RPMI8226 (cell line): Measurements from ENCODE around the gene ZC3H12A.

Experiments used
- DNase-seq: peaks from one replicate; pipeline ENCODE4 v3.0.0-alpha.2; 2015

Gene ZC3H12A

DNA sequence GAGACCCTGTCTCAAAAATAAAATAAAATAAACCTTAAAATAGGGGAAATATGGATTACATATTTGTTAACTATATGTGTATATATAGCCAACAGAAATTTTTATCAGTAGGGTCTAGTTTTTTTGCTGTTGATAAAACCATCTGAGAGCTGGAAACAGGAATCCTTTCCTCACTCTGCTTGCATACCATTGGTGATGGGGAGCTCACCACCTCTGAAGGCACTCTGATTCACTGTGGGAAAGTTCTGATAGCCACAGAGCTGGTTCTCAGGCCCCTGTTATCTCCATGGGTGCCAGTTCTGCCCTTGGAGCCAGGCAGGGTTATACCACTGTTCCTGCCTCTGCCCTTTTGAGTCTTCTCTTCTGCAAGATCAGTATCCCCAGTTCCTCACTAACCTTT, 17.8 kb upstream of the ZC3H12A start:
- DNase-seq, result no peak

- DNase-seq, result no peak
These were observed 15.8 kb upstream of the ZC3H12A start for GRCh38 chr1:37458551-37458950.

- DNase-seq, result no peak
These were observed 12.5 kb upstream of the ZC3H12A start for GRCh38 chr1:37461698-37462436.

- no peak for DNase-seq
These were observed 9.9 kb upstream of the ZC3H12A start for GRCh38 chr1:37464443-37464842.

DNA sequence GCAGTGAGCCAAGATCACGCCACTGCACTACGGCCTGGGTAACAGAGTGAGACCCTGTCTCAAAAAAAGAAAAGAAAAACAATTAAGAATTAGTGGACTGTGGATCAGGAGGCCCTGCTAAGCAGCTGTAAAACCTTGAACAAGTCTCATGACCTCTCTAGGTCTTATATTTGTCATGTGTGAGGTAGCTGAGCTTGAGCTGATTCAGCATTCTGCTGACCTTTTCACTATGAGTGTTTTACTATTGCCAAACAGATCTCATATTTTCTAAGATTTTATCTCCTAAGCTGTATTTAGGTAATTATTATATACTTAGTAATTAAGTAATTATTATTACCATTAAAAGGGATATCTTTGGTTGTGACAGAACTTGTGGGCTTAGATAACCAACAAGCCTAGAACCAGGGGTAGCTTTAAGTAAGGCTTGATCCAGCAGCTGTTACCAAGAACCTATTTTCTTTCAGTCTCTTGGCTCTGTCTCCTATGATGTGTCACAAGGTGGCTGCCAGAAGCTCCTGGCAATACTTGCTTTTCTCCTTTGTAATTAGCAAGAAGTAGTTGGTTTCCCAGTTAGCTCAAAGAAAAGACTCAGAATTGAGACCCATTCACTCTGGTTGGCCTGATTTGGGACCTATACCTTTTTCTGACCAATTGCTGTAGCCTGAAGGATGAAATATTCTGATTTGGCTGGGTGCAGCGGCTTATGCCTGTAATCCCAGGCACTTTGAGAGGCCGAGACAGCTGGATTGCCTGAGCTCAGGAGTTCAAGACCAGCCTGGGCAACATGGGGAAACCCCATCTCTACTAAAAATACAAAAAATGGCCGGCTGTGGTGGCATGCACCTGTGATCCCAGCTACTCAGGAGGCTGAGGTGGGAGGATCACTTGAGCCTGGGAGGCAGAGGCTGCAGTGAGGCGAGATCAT, 8.5 kb upstream of the ZC3H12A start:
- DNase-seq, result no peak

GRCh38 chr1:37468037-37468436, 6.3 kb upstream of the ZC3H12A start:
- no peak for DNase-seq

DNA sequence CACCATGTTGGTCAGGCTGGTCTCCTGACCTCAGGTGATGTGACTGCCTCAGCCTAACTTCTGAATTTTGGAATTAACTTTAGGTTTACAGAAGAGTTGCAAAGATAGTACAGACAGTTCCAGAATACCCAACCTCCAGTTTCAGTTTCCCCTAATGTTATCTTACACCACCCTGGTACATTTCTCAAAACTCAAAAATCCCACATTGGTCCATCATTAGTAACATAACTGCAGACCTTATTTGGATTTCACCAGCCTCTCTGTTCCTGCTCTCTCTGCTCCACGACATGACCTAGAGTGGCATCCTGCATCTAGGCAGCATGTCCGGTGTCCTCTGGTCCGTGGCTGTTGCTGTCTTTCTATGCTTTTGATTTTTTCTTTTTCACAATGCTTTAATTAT, 5.0 kb upstream of the ZC3H12A start:
- no peak for DNase-seq

DNA sequence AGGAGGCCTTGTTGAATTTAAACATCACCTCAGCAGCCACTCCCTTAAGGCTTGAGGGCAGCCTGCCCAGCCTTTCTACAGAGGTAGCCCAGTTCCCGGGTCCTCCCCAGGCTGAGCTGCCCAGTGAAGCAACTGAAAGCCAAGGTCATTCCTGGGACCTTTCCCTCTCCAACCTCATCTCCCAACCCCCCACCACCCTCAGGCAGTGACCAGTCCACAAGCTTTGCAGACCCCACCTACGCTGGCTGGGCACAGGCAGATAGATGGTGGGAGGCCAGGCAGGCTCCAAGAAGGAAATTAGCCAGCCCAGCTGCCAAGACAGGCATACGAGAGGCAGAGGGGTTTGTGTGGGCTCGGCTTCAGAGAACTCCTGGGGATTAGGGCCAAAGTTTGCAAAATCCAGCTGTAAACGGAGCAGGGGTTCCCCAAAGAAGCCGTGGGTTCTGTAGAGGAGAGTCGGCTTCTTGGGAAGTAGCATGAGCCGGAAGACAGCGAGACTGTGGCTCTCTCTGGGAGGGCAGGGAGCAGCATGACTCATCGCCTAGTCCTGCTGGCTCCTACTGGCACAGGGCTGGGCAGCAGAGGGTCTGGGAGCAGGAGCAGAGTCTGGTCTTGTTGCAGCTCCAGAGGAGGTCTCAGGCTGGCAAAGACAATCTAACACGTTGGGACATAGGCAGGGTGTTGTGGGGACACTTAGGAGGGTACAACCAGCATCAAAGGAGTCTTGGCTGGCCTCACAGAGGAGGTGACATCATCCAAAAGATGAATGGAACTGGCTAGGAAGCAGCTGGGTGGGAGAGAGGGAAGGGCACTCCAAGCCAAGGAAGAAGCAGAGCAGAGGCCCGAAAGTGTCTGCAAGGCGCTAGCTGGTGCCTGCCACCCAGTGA, 2.8 kb upstream of the ZC3H12A start:
- DNase-seq, result no peak

- DNase-seq, result no peak
These were observed 2.1 kb upstream of the ZC3H12A start for GRCh38 chr1:37472281-37472680.

DNA sequence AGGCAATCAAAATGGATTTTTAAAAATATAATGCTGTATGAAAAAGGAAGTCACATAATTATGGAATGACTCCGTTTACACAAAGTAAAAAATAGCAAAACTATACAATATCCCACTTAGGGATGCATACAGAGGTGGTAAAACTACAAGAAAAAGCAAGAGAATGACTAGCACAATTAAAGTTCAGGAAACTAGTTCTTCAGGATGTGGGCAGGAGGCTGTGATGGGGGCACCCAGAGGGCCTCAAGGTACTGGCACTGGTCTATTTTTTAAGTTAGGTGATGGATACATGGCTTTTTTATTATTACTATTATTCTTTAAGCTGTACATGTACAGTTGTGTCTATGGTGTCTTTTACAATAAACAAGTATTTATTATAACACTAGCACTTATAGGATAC, 1.4 kb upstream of the ZC3H12A start:
- DNase-seq, result no peak

- peak; percentile 39 for DNase-seq
These were observed 842 bp upstream of the ZC3H12A start for GRCh38 chr1:37473431-37474045.

GRCh38 chr1:37474697-37475379, 458 bp downstream of the ZC3H12A start:
- DNase-seq, result peak; percentile 34

DNA sequence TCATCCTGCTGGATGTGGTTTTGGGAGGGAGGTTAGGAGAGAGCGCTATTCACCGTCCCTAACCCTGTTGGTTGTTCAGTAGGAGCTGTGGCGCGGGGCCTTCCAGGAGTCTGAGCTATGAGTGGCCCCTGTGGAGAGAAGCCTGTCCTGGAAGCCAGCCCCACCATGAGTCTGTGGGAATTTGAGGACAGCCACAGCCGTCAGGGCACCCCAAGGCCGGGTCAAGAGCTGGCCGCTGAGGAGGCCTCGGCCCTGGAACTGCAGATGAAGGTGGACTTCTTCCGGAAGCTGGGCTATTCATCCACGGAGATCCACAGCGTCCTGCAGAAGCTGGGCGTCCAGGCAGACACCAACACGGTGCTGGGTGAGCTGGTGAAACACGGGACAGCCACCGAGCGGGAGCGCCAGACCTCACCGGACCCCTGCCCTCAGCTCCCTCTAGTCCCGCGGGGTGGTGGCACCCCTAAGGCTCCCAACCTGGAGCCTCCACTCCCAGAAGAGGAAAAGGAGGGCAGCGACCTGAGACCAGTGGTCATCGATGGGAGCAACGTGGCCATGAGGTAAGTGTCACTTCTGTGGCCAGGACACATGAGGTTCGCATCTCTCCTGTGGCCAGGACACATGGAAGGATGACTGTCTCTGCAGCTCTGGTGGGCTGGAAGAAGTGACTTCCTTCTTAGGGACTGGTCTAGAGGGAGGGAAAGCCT, 1.2 kb downstream of the ZC3H12A start:
- no peak for DNase-seq

GRCh38 chr1:37476087-37476452, 1.7 kb downstream of the ZC3H12A start:
- DNase-seq, result no peak

- DNase-seq, result no peak
These were observed 2.2 kb downstream of the ZC3H12A start for GRCh38 chr1:37476460-37477197.

GRCh38 chr1:37477198-37477931, 3.0 kb downstream of the ZC3H12A start:
- DNase-seq, result peak; percentile 23

DNA sequence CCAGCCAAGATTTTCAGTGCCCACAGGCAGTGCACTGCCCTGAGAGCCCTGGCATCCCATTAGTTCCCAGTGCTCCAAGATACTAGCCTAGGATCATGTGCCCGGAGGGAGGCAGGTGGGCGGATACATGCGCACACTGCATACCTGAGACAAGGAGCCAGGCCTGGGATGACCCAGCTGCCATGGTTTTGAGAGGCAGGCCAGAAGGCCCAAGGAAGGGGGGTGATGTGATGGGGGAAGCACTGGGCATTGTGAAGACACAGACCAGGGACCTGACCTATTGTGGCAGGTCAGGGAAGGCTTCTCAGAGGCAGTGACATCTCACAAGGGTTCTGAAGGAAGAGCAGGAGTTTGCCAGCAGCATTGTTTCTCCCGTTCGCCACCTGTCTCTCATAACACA, 3.6 kb downstream of the ZC3H12A start:
- DNase-seq, result no peak

GRCh38 chr1:37478451-37478881, 4.1 kb downstream of the ZC3H12A start:
- DNase-seq, result no peak

DNA sequence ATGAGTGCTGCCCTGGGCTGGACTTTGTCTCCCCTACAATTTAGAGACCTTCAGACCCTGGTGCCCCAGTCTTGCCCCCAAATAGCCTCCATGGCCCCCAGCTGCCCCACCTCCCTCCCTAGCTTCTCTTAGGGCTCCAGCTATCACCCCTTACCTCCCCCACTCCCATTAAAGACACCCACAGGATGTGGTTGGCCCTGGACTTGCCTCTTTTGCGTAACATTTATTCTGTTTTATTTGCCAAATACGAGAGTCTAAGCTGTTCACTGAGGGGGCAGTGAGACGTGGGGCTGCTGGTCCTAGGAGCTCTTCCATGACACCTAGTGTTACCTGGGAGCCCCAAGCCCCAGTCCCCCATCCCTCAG, 4.5 kb downstream of the ZC3H12A start:
- no peak for DNase-seq
